Fibroblast of skin of left biceps (primary cell): ENCODE results near the gene ST6GALNAC3.
A peak's percentile ranks its signal among the peaks of the same experiment; 100 is the strongest.
"Not testable (repeated sequence)": the region's sequence is repeated elsewhere in the genome, so short reads cannot be mapped to it uniquely, and the experiment has no call there.

ENCODE experiments used
- DNase-seq, 2 experiments: peaks; one replicate each; pipeline ENCODE4 v3.0.0-alpha.2; 2013; ENCODE audit warnings: low read depth in 2 of 2

ST6GALNAC3 gene

GRCh38 chr1:76632136-76632535 is 557.6 kb downstream of the ST6GALNAC3 start:
- DNase-seq, result no peak

- no peak for DNase-seq
These were observed 561.2 kb downstream of the ST6GALNAC3 start for GRCh38 chr1:76635784-76636183.

- DNase-seq, result no peak
These were observed 564.6 kb downstream of the ST6GALNAC3 start for GRCh38 chr1:76639181-76639580.

- DNase-seq, result peak; percentile 53 to 63
These were observed 565.5 kb downstream of the ST6GALNAC3 start for GRCh38 chr1:76640092-76640491.

- DNase-seq, result no peak
These were observed 566.2 kb downstream of the ST6GALNAC3 start for GRCh38 chr1:76640723-76641122.

- DNase-seq, result no peak
These were observed 569.6 kb downstream of the ST6GALNAC3 start for GRCh38 chr1:76644139-76644538.

GRCh38 chr1:76652860-76653259 is 578.3 kb downstream of the ST6GALNAC3 start:
- DNase-seq, result not testable (repeated sequence)

GRCh38 chr1:76657623-76658022 is 583.1 kb downstream of the ST6GALNAC3 start:
- no peak for DNase-seq

- peak in 1 of 2 experiments; percentile 13 for DNase-seq
These were observed 584.8 kb downstream of the ST6GALNAC3 start for GRCh38 chr1:76659171-76659940.

GRCh38 chr1:76661531-76661930 is 587.0 kb downstream of the ST6GALNAC3 start:
- no peak for DNase-seq

GRCh38 chr1:76666499-76666898 is 592.0 kb downstream of the ST6GALNAC3 start:
- DNase-seq, result no peak

- no peak for DNase-seq
These were observed 593.5 kb downstream of the ST6GALNAC3 start for GRCh38 chr1:76668046-76668445.

GRCh38 chr1:76669131-76669530 is 594.6 kb downstream of the ST6GALNAC3 start:
- no peak for DNase-seq

GRCh38 chr1:76669624-76670315 is 595.2 kb downstream of the ST6GALNAC3 start:
- DNase-seq, result no peak

GRCh38 chr1:76674689-76675210 is 600.2 kb downstream of the ST6GALNAC3 start:
- no peak for DNase-seq

GRCh38 chr1:76677416-76678405 is 603.2 kb downstream of the ST6GALNAC3 start:
- DNase-seq, result no peak

GRCh38 chr1:76679534-76680152 is 605.1 kb downstream of the ST6GALNAC3 start:
- no peak for DNase-seq

GRCh38 chr1:76680651-76681050 is 606.1 kb downstream of the ST6GALNAC3 start:
- no peak for DNase-seq

- DNase-seq, result no peak
These were observed 607.6 kb downstream of the ST6GALNAC3 start for GRCh38 chr1:76682138-76682537.
